Measurements from ENCODE around the gene GADL1.

Gene GADL1

GRCh38 chr3:30912301-30912700 is 17.8 kb upstream of the GADL1 start:
- TF ChIP-seq CTCF (IDR thresholded peaks at IDR 0.05; ENCODE audit: low read depth, low read length), result no peak
- DNase-seq (ENCODE audit: extremely low read depth, low read depth), result no peak

- no peak for TF ChIP-seq CTCF (IDR thresholded peaks at IDR 0.05; ENCODE audit: low read depth, low read length)
- no peak for DNase-seq (ENCODE audit: extremely low read depth, low read depth)
These were observed 14.1 kb upstream of the GADL1 start for GRCh38 chr3:30908456-30909037.

GRCh38 chr3:30904996-30905395 is 10.5 kb upstream of the GADL1 start:
- DNase-seq (ENCODE audit: extremely low read depth, low read depth), result no peak
- no peak for TF ChIP-seq CTCF (IDR thresholded peaks at IDR 0.05; ENCODE audit: low read depth, low read length)

GRCh38 chr3:30895329-30895728 is 868 bp upstream of the GADL1 start:
- no peak for DNase-seq (ENCODE audit: extremely low read depth, low read depth)
- TF ChIP-seq CTCF (IDR thresholded peaks at IDR 0.05; ENCODE audit: low read depth, low read length), result no peak

- DNase-seq (ENCODE audit: extremely low read depth, low read depth), result no peak
- TF ChIP-seq CTCF (IDR thresholded peaks at IDR 0.05; ENCODE audit: low read depth, low read length), result no peak
These were observed 659 bp downstream of the GADL1 start for GRCh38 chr3:30893678-30894325.

GRCh38 chr3:30890907-30891306 is 3.6 kb downstream of the GADL1 start:
- no peak for TF ChIP-seq CTCF (IDR thresholded peaks at IDR 0.05; ENCODE audit: low read depth, low read length)
- no peak for DNase-seq (ENCODE audit: extremely low read depth, low read depth)

GRCh38 chr3:30886888-30887287 is 7.6 kb downstream of the GADL1 start:
- no peak for TF ChIP-seq CTCF (IDR thresholded peaks at IDR 0.05; ENCODE audit: low read depth, low read length)
- DNase-seq (ENCODE audit: extremely low read depth, low read depth), result no peak
